ENCODE measurements around the gene TPPP. TPM values are rescaled to one million over a fixed set of nuclear protein-coding genes. Genes with fewer than 3 reads are reported as not detected.
"Not testable (repeated sequence)": the region's sequence is repeated elsewhere in the genome, so short reads cannot be mapped to it uniquely, and the experiment has no call there.

Gene TPPP
- total RNA-seq, 1 donor = 0.84 TPM

- Histone ChIP-seq H3K27me3 (ENCODE audit: insufficient read depth, low read length) (no peaks in the 10 kb centered on the region), H3K4me3 (ENCODE audit: low read length) (no peak overlapping the region), H3K9me3 (ENCODE audit: low read depth, low read length) (no peaks in the 10 kb centered on the region), H3K4me1 (ENCODE audit: insufficient read depth, low read length) (no peaks in the 10 kb centered on the region)
Measured at GRCh38 chr5:684751-685216, 8.4 kb downstream of the TPPP start.

GRCh38 chr5:683551-684481 lies 9.3 kb downstream of the TPPP start:
- no peak overlapping the region for H3K4me3 ChIP-seq (ENCODE audit: low read length)
- H3K9me3 ChIP-seq (ENCODE audit: low read depth, low read length) = no peaks in the 10 kb centered on the region
- no peaks in the 10 kb centered on the region for H3K27me3 ChIP-seq (ENCODE audit: insufficient read depth, low read length)
- H3K4me1 ChIP-seq (ENCODE audit: insufficient read depth, low read length) = no peaks in the 10 kb centered on the region

- not testable (repeated sequence) for H3K27me3 ChIP-seq (ENCODE audit: insufficient read depth, low read length); H3K9me3 ChIP-seq (ENCODE audit: low read depth, low read length); H3K4me3 ChIP-seq (ENCODE audit: low read length); H3K4me1 ChIP-seq (ENCODE audit: insufficient read depth, low read length)
Measured at GRCh38 chr5:682651-683358, 10.3 kb downstream of the TPPP start.

- not testable (repeated sequence) for H3K4me3 ChIP-seq (ENCODE audit: low read length); H3K27me3 ChIP-seq (ENCODE audit: insufficient read depth, low read length); H3K4me1 ChIP-seq (ENCODE audit: insufficient read depth, low read length); H3K9me3 ChIP-seq (ENCODE audit: low read depth, low read length)
Measured at GRCh38 chr5:682216-682615, 10.9 kb downstream of the TPPP start.

- not testable (repeated sequence) for H3K27me3 ChIP-seq (ENCODE audit: insufficient read depth, low read length); H3K4me3 ChIP-seq (ENCODE audit: low read length); H3K9me3 ChIP-seq (ENCODE audit: low read depth, low read length); H3K4me1 ChIP-seq (ENCODE audit: insufficient read depth, low read length)
Measured at GRCh38 chr5:681317-682191, 11.6 kb downstream of the TPPP start.

- not testable (repeated sequence) for H3K9me3 ChIP-seq (ENCODE audit: low read depth, low read length); H3K4me3 ChIP-seq (ENCODE audit: low read length); H3K27me3 ChIP-seq (ENCODE audit: insufficient read depth, low read length); H3K4me1 ChIP-seq (ENCODE audit: insufficient read depth, low read length)
Measured at GRCh38 chr5:680836-681235, 12.3 kb downstream of the TPPP start.

GRCh38 chr5:680118-680795 lies 12.9 kb downstream of the TPPP start:
- not testable (repeated sequence) for H3K27me3 ChIP-seq (ENCODE audit: insufficient read depth, low read length); H3K4me1 ChIP-seq (ENCODE audit: insufficient read depth, low read length); H3K4me3 ChIP-seq (ENCODE audit: low read length); H3K9me3 ChIP-seq (ENCODE audit: low read depth, low read length)

- H3K27me3 ChIP-seq (ENCODE audit: insufficient read depth, low read length); H3K4me3 ChIP-seq (ENCODE audit: low read length); H3K9me3 ChIP-seq (ENCODE audit: low read depth, low read length); H3K4me1 ChIP-seq (ENCODE audit: insufficient read depth, low read length): not testable (repeated sequence)
Measured at GRCh38 chr5:679166-679895, 13.8 kb downstream of the TPPP start.

- not testable (repeated sequence) for H3K4me3 ChIP-seq (ENCODE audit: low read length); H3K27me3 ChIP-seq (ENCODE audit: insufficient read depth, low read length); H3K9me3 ChIP-seq (ENCODE audit: low read depth, low read length); H3K4me1 ChIP-seq (ENCODE audit: insufficient read depth, low read length)
Measured at GRCh38 chr5:678521-678920, 14.6 kb downstream of the TPPP start.

GRCh38 chr5:677131-678101 lies 15.7 kb downstream of the TPPP start:
- Histone ChIP-seq H3K27me3 (ENCODE audit: insufficient read depth, low read length) (no peaks in the 10 kb centered on the region), H3K9me3 (ENCODE audit: low read depth, low read length) (no peaks in the 10 kb centered on the region), H3K4me3 (ENCODE audit: low read length) (no peak overlapping the region), H3K4me1 (ENCODE audit: insufficient read depth, low read length) (peaks cover 9% of the 10 kb centered on the region)

- H3K27me3 ChIP-seq (ENCODE audit: insufficient read depth, low read length) = no peaks in the 10 kb centered on the region
- H3K4me3 ChIP-seq (ENCODE audit: low read length) = no peak overlapping the region
- H3K9me3 ChIP-seq (ENCODE audit: low read depth, low read length) = no peaks in the 10 kb centered on the region
- peaks cover 16% of the 10 kb centered on the region for H3K4me1 ChIP-seq (ENCODE audit: insufficient read depth, low read length)
Measured at GRCh38 chr5:676699-677076, 16.5 kb downstream of the TPPP start.

GRCh38 chr5:675871-676698 lies 17.1 kb downstream of the TPPP start:
- H3K9me3 ChIP-seq (ENCODE audit: low read depth, low read length) = no peaks in the 10 kb centered on the region
- H3K4me3 ChIP-seq (ENCODE audit: low read length) = no peak overlapping the region

More at GRCh38 chr5:675871-676698, 17.1 kb downstream of the TPPP start:
- no peaks in the 10 kb centered on the region for H3K27me3 ChIP-seq (ENCODE audit: insufficient read depth, low read length)
- H3K4me1 ChIP-seq (ENCODE audit: insufficient read depth, low read length) = peaks cover 17% of the 10 kb centered on the region
